GM23338 (cell line): ENCODE results near the gene SMIM33.

Source experiments
- CREB1 ChIP-seq: fragments of 250-450 bp; sonication (Bioruptor Pico); IDR thresholded peaks from 2 replicates; pipeline ENCODE4 v1.5.0; 2020; ENCODE audit warnings: low read depth, mild to moderate bottlenecking, moderate library complexity
- CTCF ChIP-seq, 2 experiments: fragments of 200-600 bp in 1 of 2; sonication (generic) in 1 of 2; conservative IDR thresholded peaks; 2 replicates each; pipeline versions ENCODE4 v1.5.1 to v1.6.1; 2016 to 2017; ENCODE audit warnings: antibody characterized with exemption in 2 of 2, low read depth in 2 of 2, mild to moderate bottlenecking in 2 of 2, moderate library complexity in 1 of 2
- EZH2 ChIP-seq: fragments of 200-600 bp; sonication (generic); IDR thresholded peaks from one replicate; pipeline ENCODE4 v1.8.0; 2017; ENCODE audit warnings: antibody characterized with exemption, mild to moderate bottlenecking, low read depth; ENCODE audit not compliant: unreplicated experiment
- EZH2phosphoT487 ChIP-seq: fragments of 200-600 bp; sonication (generic); IDR thresholded peaks from one replicate; pipeline ENCODE4 v1.8.1; 2018; ENCODE audit warnings: antibody characterized with exemption; ENCODE audit not compliant: unreplicated experiment
- JUNB ChIP-seq: IDR thresholded peaks from one replicate; pipeline ENCODE4 v1.6.1; 2016; ENCODE audit warnings: antibody characterized with exemption; ENCODE audit not compliant: unreplicated experiment
- POLR2AphosphoS5 ChIP-seq: IDR thresholded peaks from 2 replicates; pipeline ENCODE4 v1.6.1; 2016; ENCODE audit warnings: antibody characterized with exemption, low read depth
- REST ChIP-seq: IDR thresholded peaks from one replicate; pipeline ENCODE4 v1.6.1; 2018; ENCODE audit warnings: antibody characterized with exemption; ENCODE audit not compliant: unreplicated experiment
- ZNF114 ChIP-seq: fragments of 250-450 bp; sonication (Bioruptor Pico); IDR thresholded peaks from 2 replicates; pipeline ENCODE4 v1.5.0; 2020; ENCODE audit warnings: mild to moderate bottlenecking, moderate library complexity
- ZNF331 ChIP-seq: fragments of 250-450 bp; sonication (Bioruptor Pico); IDR thresholded peaks from 2 replicates; pipeline ENCODE4 v1.5.0; 2020; ENCODE audit warnings: low read depth, mild to moderate bottlenecking, moderate library complexity
- ZNF462 ChIP-seq: fragments of 250-450 bp; sonication (Bioruptor Pico); IDR thresholded peaks from 2 replicates; pipeline ENCODE4 v1.5.0; 2020; ENCODE audit warnings: mild to moderate bottlenecking, moderate library complexity

- TF ChIP-seq EZH2 (no peak), REST (no peak), CTCF (conservative IDR thresholded peaks at IDR 0.05; ENCODE audit: low read depth in 2 of 2) (no peak), JUNB (no peak), POLR2AphosphoS5 (no peak), CREB1 (CRISPR knock-in tag) (no peak), EZH2phosphoT487 (no peak), ZNF462 (CRISPR knock-in tag) (no peak), ZNF114 (CRISPR knock-in tag) (no peak), ZNF331 (CRISPR knock-in tag) (no peak)
Measured at GRCh38 chr5:139456776-139457175, 14.0 kb upstream of the SMIM33 start.
